Erythroblast (primary cell): ENCODE results near the gene COG5.

Experiments used
- GATA1 ChIP-seq: IDR thresholded peaks from 2 replicates; pipeline ENCODE4 v1.6.1; 2011; ENCODE audit warnings: low read depth, mild to moderate bottlenecking, control low read depth, low read length, moderate library complexity
- POLR2A ChIP-seq: IDR thresholded peaks from 2 replicates; pipeline ENCODE4 v1.6.1; 2011; ENCODE audit warnings: mild to moderate bottlenecking, low read length

DNA sequence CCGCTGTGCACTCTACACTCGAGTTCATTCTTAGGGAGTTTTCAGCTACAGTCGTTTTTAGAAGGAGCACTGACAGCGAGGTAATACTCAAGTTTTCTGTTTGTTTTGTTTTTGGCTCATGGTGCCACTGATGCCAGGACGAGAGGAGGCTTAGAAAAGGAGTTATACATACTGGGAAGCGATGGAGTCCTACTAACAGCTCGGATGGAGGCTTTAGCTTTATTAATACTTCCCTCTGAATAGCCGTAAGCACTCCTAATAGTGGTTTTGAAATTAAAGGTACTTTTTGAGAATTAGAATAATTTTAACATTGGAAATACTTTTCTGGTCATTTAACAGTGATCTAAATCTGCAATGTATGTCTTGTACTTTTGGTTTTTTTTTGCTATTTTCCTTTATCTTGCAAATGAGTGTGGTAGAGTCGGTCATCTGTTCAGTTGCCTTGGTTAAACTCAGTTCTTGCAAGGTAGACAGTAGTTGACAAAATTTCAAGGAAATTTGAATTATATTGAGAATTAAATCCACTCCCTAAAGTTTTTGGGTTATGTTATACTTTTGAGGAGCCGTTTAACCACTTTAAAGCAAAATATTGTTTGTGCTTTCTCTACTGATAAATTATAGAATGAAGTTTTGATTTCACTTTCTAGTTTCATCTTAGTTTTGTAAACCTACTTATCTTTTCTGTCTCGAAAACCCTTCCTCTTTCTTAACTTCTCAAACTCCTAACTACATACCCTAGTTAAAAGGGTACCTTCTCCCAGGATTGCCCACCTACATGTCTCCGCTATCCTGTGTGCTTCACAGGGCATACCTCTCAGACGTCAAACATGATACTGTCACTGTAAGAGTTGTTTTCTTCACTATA is 393.4 kb downstream of the COG5 start:
- TF ChIP-seq POLR2A (peak; percentile 44), GATA1 (no peak)
